Endothelial cell of umbilical vein (primary cell): ENCODE data around the gene ETS2. TPM values are rescaled to one million over a fixed set of nuclear protein-coding genes. Genes with fewer than 3 reads are reported as not detected.

ENCODE experiments used
- BruUV-seq: library from RNA; stranded (reverse); fragments of 400-500 nt; replicated peaks from 2 replicates; lab custom pipeline; 2021; lab: Mats Ljungman, UMichigan
- CTCF ChIA-PET: fragments of 300-600, 350-600 bp; sonication (Branson Sonifier 250); formaldehyde crosslinking; loops from one replicate; lab custom pipeline; 2021; ENCODE audit warnings: antibody characterized with exemption, inconsistent platforms; lab: Charles Lee
- POLR2A ChIA-PET: fragments of 300-600, 350-600 bp; sonication (Branson Sonifier 250); formaldehyde crosslinking; loops from one replicate; lab custom pipeline; 2021; ENCODE audit warnings: antibody characterized with exemption, inconsistent platforms; lab: Charles Lee
- DNase-seq: peaks from one replicate; pipeline ENCODE4 v3.0.0-alpha.2; 2011; ENCODE audit warnings: low read depth, low spot score
- FAIRE-seq: peaks from 2 replicates; lab custom pipeline; 2011; peaks lifted over from hg19 to GRCh38; lab: Jason Lieb, UNC
- H2AFZ ChIP-seq: 2 replicates; pipeline ENCODE4 v1.6.0; 2012; ENCODE audit warnings: low read depth, low read length, control low read depth, inconsistent platforms
- H3K27ac ChIP-seq: 2 replicates; pipeline ENCODE4 v1.5.1; 2011; ENCODE audit warnings: low read depth, mild to moderate bottlenecking, control low read depth, low read length, moderate library complexity; ENCODE audit not compliant: insufficient read depth
- H3K27me3 ChIP-seq, 2 experiments: 2 replicates each; pipeline versions ENCODE4 v1.6.0 to v1.6.1; 2011; ENCODE audit warnings: low read length in 2 of 2, mixed read lengths in 1 of 2; ENCODE audit not compliant: control insufficient read depth in 2 of 2, insufficient read depth in 2 of 2
- H3K36me3 ChIP-seq, 2 experiments: 2 replicates in 1 of 2; 3 replicates in 1 of 2; pipeline ENCODE4 v1.5.1; 2011; ENCODE audit warnings: low read length in 2 of 2, mild to moderate bottlenecking in 1 of 2, moderate library complexity in 1 of 2; ENCODE audit not compliant: control insufficient read depth in 2 of 2, insufficient read depth in 2 of 2; ENCODE audit errors: extremely low read depth in 1 of 2
- H3K4me1 ChIP-seq: 3 replicates; pipeline ENCODE4 v1.5.1; 2011; ENCODE audit warnings: mild to moderate bottlenecking, low read length; ENCODE audit not compliant: control insufficient read depth, insufficient read depth; ENCODE audit errors: extremely low read depth
- H3K4me2 ChIP-seq: 2 replicates; pipeline ENCODE4 v1.6.1; 2011; ENCODE audit warnings: low read length, control low read depth, mixed read lengths; ENCODE audit not compliant: insufficient read depth
- H3K4me3 ChIP-seq, 3 experiments: fragments of 200-600 bp in 1 of 3; sonication (generic), shearing (Covaris generic) in 1 of 3; replicated peaks in 1 of 3; 2 replicates each; pipeline ENCODE4 v1.5.1; 2011 to 2016; ENCODE audit warnings: control low read depth in 3 of 3, low read length in 3 of 3, mild to moderate bottlenecking in 2 of 3, inconsistent platforms in 1 of 3, low read depth in 1 of 3, moderate library complexity in 1 of 3; ENCODE audit not compliant: insufficient read depth in 1 of 3
- H3K79me2 ChIP-seq: 2 replicates; pipeline ENCODE4 v1.6.0; 2012; ENCODE audit warnings: low read length, inconsistent platforms; ENCODE audit not compliant: control insufficient read depth, insufficient read depth
- H3K9ac ChIP-seq: replicated peaks from 2 replicates; pipeline ENCODE3; 2011; ENCODE audit warnings: low read length, control low read depth; ENCODE audit not compliant: insufficient read depth; ENCODE audit errors: extremely low read depth
- H3K9me1 ChIP-seq: replicated peaks from 3 replicates; pipeline ENCODE4 v1.6.0; 2011; ENCODE audit warnings: mild to moderate bottlenecking, low read length; ENCODE audit not compliant: control insufficient read depth, insufficient read depth; ENCODE audit errors: extremely low read depth
- H3K9me3 ChIP-seq: replicated peaks from 2 replicates; pipeline ENCODE4 v1.5.1; 2012; ENCODE audit warnings: low read length, inconsistent platforms; ENCODE audit not compliant: control insufficient read depth, insufficient read depth
- H4K20me1 ChIP-seq: replicated peaks from 2 replicates; pipeline ENCODE3; 2011; ENCODE audit warnings: mild to moderate bottlenecking, low read length; ENCODE audit not compliant: control insufficient read depth, insufficient read depth; ENCODE audit errors: extremely low read depth
- CTCF ChIP-seq, 2 donors: IDR thresholded peaks; 1 replicate in 1 of 2; 2 replicates in 1 of 2; pipeline ENCODE4 v1.5.1; 2011; ENCODE audit warnings: low read length in 2 of 2, mild to moderate bottlenecking in 2 of 2, moderate library complexity in 2 of 2, control low read depth in 1 of 2, inconsistent platforms in 1 of 2, low read depth in 1 of 2; ENCODE audit not compliant: insufficient read depth in 1 of 2; ENCODE audit errors: extremely low read depth in 1 of 2
- EZH2 ChIP-seq: IDR thresholded peaks from 2 replicates; pipeline ENCODE4 v1.6.1; 2012; ENCODE audit warnings: borderline replicate concordance, low read depth, mild to moderate bottlenecking, moderate library complexity, low read length, inconsistent platforms; ENCODE audit not compliant: severe bottlenecking
- FOS ChIP-seq: IDR thresholded peaks from 2 replicates; pipeline ENCODE4 v1.6.1; 2011; ENCODE audit warnings: mild to moderate bottlenecking, low read length, moderate library complexity, borderline replicate concordance; ENCODE audit not compliant: insufficient read depth
- GATA2 ChIP-seq: IDR thresholded peaks from 2 replicates; pipeline ENCODE4 v1.7.0; 2011; ENCODE audit warnings: low read depth, mild to moderate bottlenecking, moderate library complexity, mixed read lengths, low read length; ENCODE audit not compliant: insufficient read length, insufficient read depth
- JUN ChIP-seq: IDR thresholded peaks from 2 replicates; pipeline ENCODE4 v1.6.1; 2011; ENCODE audit warnings: borderline replicate concordance, low read depth; ENCODE audit not compliant: insufficient read length, insufficient read depth
- MAX ChIP-seq: IDR thresholded peaks from 2 replicates; pipeline ENCODE4 v1.6.1; 2011; ENCODE audit not compliant: insufficient read depth, insufficient read length
- MYC ChIP-seq: IDR thresholded peaks from one replicate; pipeline ENCODE4 v1.6.1; 2011; ENCODE audit warnings: mild to moderate bottlenecking, low read depth, low read length
- POLR2A ChIP-seq: IDR thresholded peaks from 2 replicates; pipeline ENCODE4 v1.6.1; 2012; ENCODE audit warnings: low read depth, mild to moderate bottlenecking, control low read depth, low read length
- POLR2AphosphoS5 ChIP-seq: IDR thresholded peaks from 2 replicates; pipeline ENCODE4 v1.6.1; 2012; ENCODE audit warnings: low read depth, mild to moderate bottlenecking, control low read depth, low read length, moderate library complexity; ENCODE audit not compliant: insufficient read depth
- dilution Hi-C: fragments of 300-500 bp; cut with MboI; formaldehyde crosslinking; loops from one replicate; pipeline ENCODE4 v1.15.0; 2019; ENCODE audit warnings: low sequenced_read_pairs; ENCODE audit not compliant: extremely low pct_ligation_motif_present
- intact Hi-C: fragments of 100-400 bp; cut with micrococcal nuclease; formaldehyde crosslinking; loops from one replicate; pipeline ENCODE4 v1.10.0; 2022
- polyA plus RNA-seq, 4 experiments: library from polyadenylated mRNA; depleted of rRNA in 3 of 4; stranded (reverse) in 3 of 4; unstranded in 1 of 4; fragments of >200 nt; gene quantifications; 2 replicates each; pipeline versions ENCODE4 v1.2.1 to v1.2.3, GENCODE V29; 2011 to 2012; ENCODE audit warnings: missing spikeins in 1 of 4
- total RNA-seq: library from RNA; stranded (reverse); gene quantifications from 2 replicates; pipeline ENCODE4 v1.2.3, GENCODE V29; 2021

The ETS2 gene
- total and polyA plus RNA-seq, 2 donors (not counting 3 experiments of a cell fraction or from before 2014, with no cell fraction given), result 16.3 to 54.5 TPM

GRCh38 chr21:38790059-38790458, 15.7 kb upstream of the ETS2 start:
- no peak for FAIRE-seq

DNA sequence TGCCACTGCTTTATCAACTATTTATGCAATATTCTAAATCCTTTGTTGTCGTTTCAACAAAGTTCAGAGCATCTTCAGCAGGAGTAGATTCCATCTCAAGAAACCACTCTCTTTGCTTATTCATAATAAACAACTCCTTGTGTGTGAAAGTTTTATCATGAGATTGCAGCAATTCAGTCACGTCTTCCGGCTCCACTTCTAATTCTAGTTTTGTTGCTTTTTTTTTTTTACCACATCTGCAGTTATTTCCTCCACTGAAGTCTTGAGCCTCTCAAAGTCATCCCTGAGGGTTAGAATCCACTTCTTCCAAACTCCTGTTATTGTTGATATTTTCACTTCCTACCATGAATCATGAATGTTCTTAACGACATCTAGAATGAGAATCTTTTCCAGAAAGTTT, 14.8 kb upstream of the ETS2 start:
- H3K4me3 ChIP-seq, result no peak overlapping the region
- POLR2A ChIA-PET, result no interaction called here
- no peak overlapping the region for H3K9ac ChIP-seq
- H3K9me3 ChIP-seq, result no peaks in the 10 kb centered on the region
- H3K4me2 ChIP-seq, result no peak overlapping the region
- CTCF ChIA-PET, result interaction anchor here (1.1 kb wide), 1 partner anchor 14 kb away, joined by 3 read pairs; no protein-coding TSS in a partner anchor
- no peak for TF ChIP-seq POLR2AphosphoS5
- TF ChIP-seq MAX, result no peak
- no peak for TF ChIP-seq EZH2
- TF ChIP-seq CTCF (IDR thresholded peaks at IDR 0.05; ENCODE audit: extremely low read depth in 1 of 2, insufficient read depth in 1 of 2, low read depth in 1 of 2, low read length in 2 of 2), result no peak
- TF ChIP-seq JUN, result no peak
- no peak for TF ChIP-seq MYC
- TF ChIP-seq GATA2, result no peak
- TF ChIP-seq FOS, result no peak
- no peak for TF ChIP-seq POLR2A
- no peaks in the 10 kb centered on the region for H3K4me1 ChIP-seq
- dilution Hi-C loops (no loop called here), intact Hi-C loops (no loop called here)
- DNase-seq (no peak), FAIRE-seq (no peak)
- no peaks in the 10 kb centered on the region for H3K36me3 ChIP-seq
- H3K79me2 ChIP-seq, result no peaks in the 10 kb centered on the region
- no TSS peak for BruUV-seq
- no peak overlapping the region for H2AFZ ChIP-seq
- H3K27me3 ChIP-seq, result no peaks in the 10 kb centered on the region
- H3K27ac ChIP-seq, result no peak overlapping the region
- H3K9me1 ChIP-seq, result no peaks in the 10 kb centered on the region
- H4K20me1 ChIP-seq, result no peaks in the 10 kb centered on the region

More at GRCh38 chr21:38790059-38790458, 15.7 kb upstream of the ETS2 start:
- no peaks in the 10 kb centered on the region for H3K36me3 ChIP-seq
- TF ChIP-seq POLR2A (no peak), CTCF (IDR thresholded peaks at IDR 0.05; ENCODE audit: extremely low read depth in 1 of 2, insufficient read depth in 1 of 2, low read depth in 1 of 2, low read length in 2 of 2) (no peak), GATA2 (no peak)
- dilution Hi-C loops (no loop called here), intact Hi-C loops (no loop called here)
- no peaks in the 10 kb centered on the region for H3K4me1 ChIP-seq
- no peaks in the 10 kb centered on the region for H3K27me3 ChIP-seq
- no peak overlapping the region for H3K9ac ChIP-seq
- DNase-seq, result no peak
- no peak overlapping the region for H3K27ac ChIP-seq
- no peaks in the 10 kb centered on the region for H3K9me1 ChIP-seq
- no peaks in the 10 kb centered on the region for H3K9me3 ChIP-seq
- H3K4me3 ChIP-seq, result no peak overlapping the region
- H4K20me1 ChIP-seq, result no peaks in the 10 kb centered on the region
- no peaks in the 10 kb centered on the region for H3K79me2 ChIP-seq
- CTCF ChIA-PET, result no interaction called here
- POLR2A ChIA-PET, result no interaction called here
- no peak overlapping the region for H2AFZ ChIP-seq
- no peak overlapping the region for H3K4me2 ChIP-seq
- no TSS peak for BruUV-seq
